GM12878 (cell line): ENCODE results near the gene SPINK4. TPM values are rescaled to one million over a fixed set of nuclear protein-coding genes. Genes with fewer than 3 reads are reported as not detected.

ENCODE experiments used
- ATAC-seq: fragments of 200-7000 bp; cut with Tn5 transposase; 3 replicates; pipeline ENCODE4 v1.9.1; 2020; ENCODE audit warnings: mild to moderate bottlenecking, moderate library complexity
- BruUV-seq: library from RNA; stranded (reverse); fragments of 400-500 nt; replicated peaks from 2 replicates; lab custom pipeline; 2021; lab: Mats Ljungman, UMichigan
- CTCF ChIA-PET: fragments of 300-600 bp; sonication (Branson Sonifier 250); formaldehyde crosslinking; extraction: SDS; loops from one replicate; lab custom pipeline; 2021; ENCODE audit warnings: inconsistent platforms; lab: Yijun Ruan, JAX
- POLR2A ChIA-PET: fragments of 350-600 bp; formaldehyde crosslinking; extraction: SDS; loops from one replicate; lab custom pipeline; 2021; ENCODE audit warnings: inconsistent platforms; lab: Charles Lee
- RAD21 ChIA-PET: fragments of 300-600 bp; sonication (Branson Sonifier 250); formaldehyde crosslinking; loops from one replicate; lab custom pipeline; 2023; ENCODE audit warnings: antibody characterized with exemption; ENCODE audit not compliant: unreplicated experiment; lab: Charles Lee
- SMC1A ChIA-PET: fragments of 300-600 bp; sonication (Branson Sonifier 250); formaldehyde crosslinking; loops from one replicate; lab custom pipeline; 2023; ENCODE audit not compliant: unreplicated experiment, uncharacterized antibody; lab: Charles Lee
- DNase-seq: peaks from one replicate; pipeline ENCODE4 v3.0.0-alpha.2; 2011; ENCODE audit warnings: low read depth, low spot score
- FAIRE-seq: peaks from 3 replicates; lab custom pipeline; 2011; peaks lifted over from hg19 to GRCh38; lab: Jason Lieb, UNC
- H2AFZ ChIP-seq: 2 replicates; pipeline ENCODE4 v1.6.0; 2011; ENCODE audit warnings: low read depth, low read length, control low read depth; ENCODE audit not compliant: control insufficient read depth
- H3K27ac ChIP-seq: 2 replicates; pipeline ENCODE4 v1.5.1; 2011; ENCODE audit warnings: control low read depth; ENCODE audit not compliant: control insufficient read depth, insufficient read depth
- H3K27me3 ChIP-seq, 2 experiments: replicated peaks in 1 of 2; 2 replicates each; pipeline versions ENCODE4 v1.6.0 to v1.6.1; 2011; ENCODE audit warnings: low read length in 1 of 2; ENCODE audit not compliant: control insufficient read depth in 2 of 2, insufficient read depth in 2 of 2
- H3K36me3 ChIP-seq, 2 experiments: 2 replicates each; pipeline ENCODE4 v1.5.1; 2011; ENCODE audit warnings: low read length in 1 of 2; ENCODE audit not compliant: control insufficient read depth in 2 of 2, insufficient read depth in 2 of 2
- H3K4me1 ChIP-seq: 2 replicates; pipeline ENCODE4 v1.6.1; 2011; ENCODE audit warnings: mild to moderate bottlenecking, low read length, moderate library complexity, mixed read lengths; ENCODE audit not compliant: control insufficient read depth, insufficient read depth
- H3K4me2 ChIP-seq: 2 replicates; pipeline ENCODE4 v1.6.0; 2011; ENCODE audit warnings: control low read depth; ENCODE audit not compliant: control insufficient read depth, insufficient read depth
- H3K4me3 ChIP-seq: fragments of 200-600 bp; sonication (generic); 2 replicates; pipeline ENCODE4 v1.5.1; 2016
- H3K79me2 ChIP-seq: 2 replicates; pipeline ENCODE4 v1.6.0; 2011; ENCODE audit warnings: low read length; ENCODE audit not compliant: control insufficient read depth, insufficient read depth
- H3K9ac ChIP-seq: 2 replicates; pipeline ENCODE4 v1.8.0; 2011; ENCODE audit warnings: low read length, control low read depth, mixed read lengths; ENCODE audit not compliant: control insufficient read depth, insufficient read depth
- H3K9me3 ChIP-seq: replicated peaks from 3 replicates; pipeline ENCODE4 v1.5.1; 2011; ENCODE audit warnings: mild to moderate bottlenecking, low read length; ENCODE audit not compliant: control insufficient read depth, insufficient read depth
- H4K20me1 ChIP-seq: 2 replicates; pipeline ENCODE4 v1.6.0; 2011; ENCODE audit not compliant: control insufficient read depth, insufficient read depth
- BCLAF1 ChIP-seq: fragments of 450-650 bp; IDR thresholded peaks from 2 replicates; pipeline ENCODE4 v1.6.1; 2017; ENCODE audit warnings: antibody characterized with exemption, mild to moderate bottlenecking, moderate library complexity
- CHD2 ChIP-seq: IDR thresholded peaks from 2 replicates; pipeline ENCODE4 v1.6.1; 2011; ENCODE audit warnings: low read depth, low read length, improper control_type of control experiment, borderline replicate concordance
- GATAD2B ChIP-seq: fragments of 450-650 bp; conservative IDR thresholded peaks from 2 replicates; pipeline ENCODE4 v1.6.1; 2017; ENCODE audit warnings: low read depth, mild to moderate bottlenecking, moderate library complexity
- HDAC6 ChIP-seq: fragments of 200-600 bp; sonication (generic); IDR thresholded peaks from one replicate; pipeline ENCODE4 v1.8.0; 2017; ENCODE audit warnings: antibody characterized with exemption; ENCODE audit not compliant: unreplicated experiment
- JUNB ChIP-seq: IDR thresholded peaks from 2 replicates; pipeline ENCODE4 v1.6.1; 2016; ENCODE audit warnings: antibody characterized with exemption, mild to moderate bottlenecking
- PAX8 ChIP-seq: fragments of 450-650 bp; IDR thresholded peaks from 2 replicates; pipeline ENCODE4 v1.6.1; 2017; ENCODE audit warnings: mild to moderate bottlenecking, moderate library complexity
- SP1 ChIP-seq: IDR thresholded peaks from one replicate; pipeline ENCODE4 v1.6.1; 2011; ENCODE audit warnings: low read depth, low read length
- TCF3 ChIP-seq: IDR thresholded peaks from 2 replicates; pipeline ENCODE4 v1.6.1; 2012; ENCODE audit warnings: low read depth, mild to moderate bottlenecking, low read length, borderline replicate concordance; ENCODE audit not compliant: insufficient read depth
- YY1 ChIP-seq: IDR thresholded peaks from 2 replicates; pipeline ENCODE4 v1.6.1; 2011; ENCODE audit warnings: low read depth, mild to moderate bottlenecking, low read length
- ZNF274 ChIP-seq: IDR thresholded peaks from one replicate; pipeline ENCODE4 v1.8.0; 2011; ENCODE audit not compliant: insufficient read length, insufficient read depth
- WGBS: methylation state at CpG from one replicate; pipeline ENCODE4 v1.1.6; 2016; ENCODE audit warnings: low lambda C conversion rate; ENCODE audit not compliant: insufficient replicate concordance, insufficient coverage; ENCODE audit errors: missing lambda C conversion rate; 5-methylcytosine and 5-hydroxymethylcytosine counted together
- in situ Hi-C: fragments of 300-500 bp; cut with MboI; formaldehyde crosslinking; loops from 9 replicates; pipeline ENCODE4 v1.14.3; 2018; ENCODE audit warnings: mixed read lengths
- intact Hi-C: fragments of 100-400 bp; cut with micrococcal nuclease; formaldehyde crosslinking; loops from one replicate; pipeline ENCODE4 v1.14.2; 2022; ENCODE audit not compliant: unreplicated experiment
- polyA plus RNA-seq, 11 experiments: library from polyadenylated mRNA; depleted of rRNA in 4 of 11; unstranded in 6 of 11; stranded (reverse) in 5 of 11; fragments of >200 nt; fragmentation: Nextera tagmentation in 4 of 11; fragmentation: Illumina TruSeq in 1 of 11; extraction: Ambion mirVana in 4 of 11; extraction: Trizol in 1 of 11; gene quantifications; 1 replicate in 1 of 11; 2 replicates in 10 of 11; pipeline versions ENCODE4 v1.2.1 to v1.2.3, GENCODE V29; 2011 to 2016; ENCODE audit warnings: inconsistent platforms in 2 of 11, missing spikeins in 2 of 11, low read depth in 1 of 11
- total RNA-seq, 4 experiments: library from RNA; depleted of rRNA in 3 of 4; stranded (reverse); fragments of >200 nt in 3 of 4; fragmentation: Illumina TruSeq in 1 of 4; extraction: Trizol in 1 of 4; gene quantifications; 2 replicates each; pipeline versions ENCODE4 v1.2.1 to v1.2.3, GENCODE V29; 2013 to 2021

Gene SPINK4
- total and polyA plus RNA-seq, 10 of the 15 experiments (the other 5 are each of a cell fraction or from before 2014, with no cell fraction given): not detected

GRCh38 chr9:33289936-33290246 is 49.9 kb downstream of the SPINK4 start:
- ChIA-PET POLR2A (interaction anchor here (0.7 to 1.5 kb wide), 9 partner anchors 9 to 264 kb away, joined by 3 to 10 read pairs (median 4); partner anchors contain the start of genes BAG1 and NOL6), CTCF (interaction anchor here (0.8 to 1.7 kb wide), 6 partner anchors 11 to 163 kb away, joined by 3 to 7 read pairs (median 4); no protein-coding TSS in a partner anchor)
- TSS peak; percentile 99 for BruUV-seq

GRCh38 chr9:33290247-33291030 is 50.5 kb downstream of the SPINK4 start, which contains the start of gene NFX1:
Gene NFX1, plus strand, starts transcription at chr9:33290516. Its CDS starts 57 bp downstream, at chr9:33290573.
- RAD21 ChIA-PET: interaction anchor here (0.6 to 1.7 kb wide), 10 partner anchors 12 to 265 kb away, joined by 3 to 6 read pairs (median 3); partner anchors contain the start of genes B4GALT1, BAG1, CHMP5 and DNAJA1
- H2AFZ ChIP-seq: peak within 1 kb of the TSS; percentile 91
- H4K20me1 ChIP-seq: no peaks in the 10 kb centered on the region
- H3K4me3 ChIP-seq: peak within 1 kb of the TSS; percentile 77
- H3K9me3 ChIP-seq: no peaks in the 10 kb centered on the region
- peak within 1 kb of the TSS; percentile 99 for H3K9ac ChIP-seq
- TSS peak; percentile 61 for BruUV-seq
- CTCF ChIA-PET: interaction anchor here (0.7 to 1.7 kb wide), 7 partner anchors 10 to 163 kb away, joined by 3 to 7 read pairs (median 3); no protein-coding TSS in a partner anchor
- POLR2A ChIA-PET: interaction anchor here (0.7 to 1.5 kb wide), 9 partner anchors 8 to 264 kb away, joined by 3 to 10 read pairs (median 4); partner anchors contain the start of genes BAG1 and NOL6
- H3K27me3 ChIP-seq: no peaks in the 10 kb centered on the region
- peak within 1 kb of the TSS; percentile 100 for H3K27ac ChIP-seq
- 2% methylated on average over 59 of the region's 63 CpGs for WGBS
- SMC1A ChIA-PET: interaction anchor here (0.6 to 1.0 kb wide), 5 partner anchors 12 to 183 kb away, joined by 3 to 5 read pairs (median 3); partner anchors contain the start of gene NOL6
- H3K4me1 ChIP-seq: peaks cover 16% of the 10 kb centered on the region
- ATAC-seq: peak; percentile 92
- FAIRE-seq: peak; percentile 98
- H3K79me2 ChIP-seq: peaks cover 52% of the 10 kb centered on the region
- peak; percentile 94 for DNase-seq
- peaks cover 0 to 14% of the 10 kb centered on the region in 2 experiments; a peak in 1 of 4 replicates for H3K36me3 ChIP-seq
- in situ Hi-C loops: no loop called here
- peak within 1 kb of the TSS; percentile 87 for H3K4me2 ChIP-seq
- intact Hi-C loops: loop anchor here (1.0 to 10.0 kb wide), 2 partner anchors 26 to 126 kb away; partner anchors contain the start of genes B4GALT1 and BAG1
- TF ChIP-seq TCF3 (peak; percentile 68; the same call in 1 of the 2 replicates), ZNF274 (no peak), PAX8 (no peak), SP1 (peak; percentile 69), JUNB (0 out of 2 replicates have a peak, but pooled peaks have one; percentile 28), HDAC6 (peak; percentile 42), GATAD2B (peak; percentile 60; the same call in 1 of the 2 replicates), BCLAF1 (no peak)

More at GRCh38 chr9:33289936-33290246, 49.9 kb downstream of the SPINK4 start:
- H3K36me3 ChIP-seq: peaks cover 0 to 9% of the 10 kb centered on the region in 2 experiments; a peak in 1 of 4 replicates
- no peak for FAIRE-seq
- peak overlapping the region; percentile 99 for H3K9ac ChIP-seq
- H3K79me2 ChIP-seq: peaks cover 47% of the 10 kb centered on the region
- no peaks in the 10 kb centered on the region for H3K9me3 ChIP-seq
- intact Hi-C loops: loop anchor here (1.0 to 10.0 kb wide), 3 partner anchors 26 to 165 kb away; partner anchors contain the start of genes B4GALT1 and BAG1
- peak overlapping the region; percentile 100 for H3K27ac ChIP-seq
- ATAC-seq: peak; percentile 55
- peak; percentile 71 for TF ChIP-seq PAX8
- no peak for TF ChIP-seq CHD2
- peak; percentile 87 for TF ChIP-seq YY1
- TF ChIP-seq, all 136 proteins: peak for 2
- RAD21 ChIA-PET: interaction anchor here (0.6 to 1.7 kb wide), 9 partner anchors 13 to 265 kb away, joined by 3 to 6 read pairs (median 3); partner anchors contain the start of genes B4GALT1, BAG1, CHMP5 and DNAJA1
- Histone ChIP-seq H3K27me3 (no peaks in the 10 kb centered on the region), H3K4me3 (peak overlapping the region; percentile 77), H3K4me1 (peaks cover 12% of the 10 kb centered on the region), H2AFZ (peak overlapping the region; percentile 91), H3K4me2 (peak overlapping the region; percentile 60; the same call in 1 of the 2 replicates), H4K20me1 (no peaks in the 10 kb centered on the region)
- in situ Hi-C loops: no loop called here
- DNase-seq: no peak
- 0% methylated on average over 10 of the region's 14 CpGs for WGBS
- SMC1A ChIA-PET: interaction anchor here (1.0 kb wide), 3 partner anchors 12 to 184 kb away, joined by 3 to 5 read pairs (median 3); partner anchors contain the start of gene NOL6
